Renal pelvis (tissue), 4 donors: ENCODE results near the gene ERBB4. TPM values are rescaled to one million over a fixed set of nuclear protein-coding genes. Genes with fewer than 3 reads are reported as not detected.

ENCODE experiments used
- DNase-seq: peaks from one replicate; pipeline ENCODE4 v3.0.0-alpha.2; 2013
- polyA plus RNA-seq, 3 donors: library from polyadenylated mRNA; unstranded; fragments of 120-200 nt; gene quantifications; one replicate each; pipeline ENCODE4 v1.2.1, GENCODE V29; 2013; ENCODE audit not compliant: insufficient read length in 3 of 3

Gene ERBB4
- polyA plus RNA-seq, 3 donors: 40.0 to 57.4 (median 49.7) TPM

DNA sequence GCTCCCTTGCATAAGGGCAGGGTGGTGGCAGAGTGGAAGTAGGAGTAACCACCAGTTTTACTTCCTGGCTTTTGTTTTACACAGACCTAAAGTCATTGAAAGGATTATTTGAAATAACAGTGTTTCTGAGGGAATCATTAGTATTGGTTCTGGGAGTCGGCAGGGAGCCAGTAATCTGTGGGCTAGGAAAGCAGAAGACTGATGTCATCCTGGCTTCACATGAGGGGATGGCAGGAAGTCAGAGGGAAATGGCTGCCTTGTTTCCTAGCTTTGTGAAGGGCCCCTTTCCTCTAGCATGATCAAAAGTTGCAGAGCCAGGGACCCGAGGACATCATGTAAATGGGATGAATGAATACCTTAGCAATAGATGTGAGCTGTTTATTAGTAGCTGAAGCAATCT lies 1189.6 kb downstream of the ERBB4 start:
- DNase-seq: no peak

DNA sequence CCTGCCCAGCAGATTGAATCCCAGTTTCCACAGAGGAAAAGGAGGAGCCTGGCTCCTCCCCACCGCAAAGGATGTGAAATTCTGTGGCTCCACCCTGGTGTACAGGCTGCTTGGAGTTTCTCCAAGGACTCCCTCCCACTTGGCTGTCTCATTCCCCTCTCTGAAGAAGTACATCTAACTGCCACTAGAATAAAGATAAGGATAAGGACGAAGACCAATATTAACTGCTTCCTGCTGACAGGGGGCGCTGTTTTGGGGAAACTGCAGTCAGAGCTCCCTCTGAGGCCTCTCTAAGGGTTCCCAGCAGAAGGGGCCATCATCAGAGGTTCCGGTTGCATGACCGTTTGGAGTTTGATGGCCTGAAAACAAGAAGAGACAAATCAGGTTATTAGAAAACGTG lies 1191.3 kb downstream of the ERBB4 start:
- DNase-seq: no peak

DNA sequence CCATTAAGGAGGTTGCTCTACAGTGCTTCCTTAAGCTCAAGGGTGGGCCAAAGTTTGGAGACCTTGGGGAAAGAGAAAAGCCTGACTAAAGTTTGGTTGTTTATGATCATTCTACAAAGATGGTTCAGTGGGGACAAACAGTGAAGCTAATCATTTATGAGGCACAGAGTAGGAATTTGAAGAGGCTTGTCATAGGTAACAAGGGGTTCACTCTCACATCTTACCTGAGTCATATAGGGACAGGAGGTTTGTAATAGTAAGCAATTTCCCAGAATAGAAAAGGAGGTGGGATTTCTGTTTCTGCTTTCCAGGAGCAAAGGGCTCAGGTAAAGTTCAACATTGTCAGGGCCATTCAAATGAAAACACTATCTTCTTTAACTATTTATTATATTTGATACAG lies 1194.3 kb downstream of the ERBB4 start:
- no peak for DNase-seq

DNA sequence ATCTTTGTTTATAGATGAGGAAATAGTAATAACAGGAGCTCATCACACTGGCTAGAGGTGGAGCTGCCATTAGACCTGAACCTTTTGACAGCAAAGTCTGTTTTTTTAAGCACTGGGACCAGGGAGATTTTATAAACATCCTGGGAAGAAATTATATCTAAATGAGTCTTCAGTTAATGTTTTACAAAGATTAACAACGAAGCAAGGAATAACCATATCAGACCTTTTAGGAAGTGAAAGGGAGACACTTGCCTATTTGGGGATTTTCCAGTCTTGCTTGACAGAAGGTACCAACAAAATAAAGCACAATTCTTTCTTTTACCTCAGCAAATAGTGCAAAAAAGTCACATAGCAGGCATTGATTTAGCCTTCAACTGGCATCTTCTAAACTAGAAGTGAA lies 1205.2 kb downstream of the ERBB4 start:
- DNase-seq: no peak

DNA sequence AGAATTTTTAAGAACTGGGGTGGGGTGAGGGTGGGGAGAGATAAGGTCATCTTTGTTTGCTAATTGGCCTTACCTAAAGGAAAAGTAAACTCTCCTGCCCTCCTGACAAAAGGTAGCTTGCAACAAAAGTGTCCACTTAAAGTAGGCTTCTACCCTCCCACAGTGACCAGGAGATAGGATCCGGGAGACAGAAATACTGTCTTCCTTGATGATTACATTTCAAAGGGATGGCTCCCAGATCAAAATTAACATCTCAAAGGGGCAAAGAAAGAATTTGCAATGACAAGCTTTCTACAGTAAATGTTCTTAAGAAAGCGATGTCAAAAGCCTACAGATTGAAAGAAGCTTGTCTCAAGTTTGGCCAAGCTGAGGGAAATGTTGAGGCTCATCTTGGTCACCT lies 1206.9 kb downstream of the ERBB4 start:
- DNase-seq: no peak

DNA sequence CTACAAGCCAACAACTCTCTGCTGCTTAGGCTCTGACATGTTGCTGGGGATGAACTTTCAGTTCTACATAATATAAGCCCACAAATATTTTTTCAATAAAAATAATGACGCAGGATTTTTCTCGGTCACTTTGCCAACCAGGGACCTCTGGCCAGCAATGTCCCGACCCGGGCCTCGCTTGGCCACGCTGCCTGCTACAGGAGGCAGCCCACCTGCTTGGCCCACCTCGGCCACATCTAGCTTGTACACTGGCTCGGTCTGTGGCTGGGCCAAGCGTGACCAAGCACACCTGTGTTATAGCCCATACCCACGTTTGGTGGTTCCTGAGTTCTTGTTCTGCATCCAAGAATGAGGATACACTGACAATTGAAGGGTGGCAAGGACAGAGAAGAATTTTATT lies 1208.7 kb downstream of the ERBB4 start:
- no peak for DNase-seq

DNA sequence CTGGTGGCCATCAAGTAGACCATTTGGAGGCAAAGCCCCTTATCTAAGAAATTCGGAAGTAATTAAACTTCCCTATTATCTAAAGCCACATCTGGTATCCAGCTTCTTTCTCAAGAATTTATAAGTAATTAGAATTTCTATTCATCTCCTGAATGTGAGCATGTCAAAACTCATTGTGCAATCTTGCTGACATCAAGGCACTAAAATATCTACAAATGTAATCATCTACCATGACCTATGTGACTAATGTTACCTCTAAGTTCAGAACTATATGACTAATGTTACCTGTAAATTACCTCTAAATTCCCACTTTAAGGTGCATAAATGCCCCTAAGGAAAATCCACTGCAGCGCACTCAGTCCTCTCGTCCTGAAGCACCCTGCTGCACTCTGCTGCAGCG lies 1209.2 kb downstream of the ERBB4 start:
- no peak for DNase-seq

DNA sequence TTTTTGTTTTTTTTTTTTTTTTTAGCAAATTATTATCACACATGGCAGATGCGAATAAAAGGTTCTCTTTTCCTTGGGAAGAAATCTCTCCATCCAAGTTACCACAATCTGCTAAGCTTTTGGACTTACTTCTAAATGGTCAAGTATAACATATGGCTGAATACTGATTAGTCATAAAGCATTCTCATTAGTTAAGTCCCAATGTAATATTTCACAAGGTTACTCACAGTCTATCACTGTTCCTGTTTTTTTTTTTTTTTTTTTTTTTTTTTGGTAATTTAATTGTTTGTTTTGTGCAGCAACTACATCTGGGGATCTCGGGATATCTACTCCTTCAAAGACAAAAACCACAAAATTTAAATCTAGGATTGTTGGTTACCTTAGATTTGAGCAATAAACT lies 1210.5 kb downstream of the ERBB4 start:
- DNase-seq: no peak
